Measurements from ENCODE around the gene PNKD. TPM values are rescaled to one million over a fixed set of nuclear protein-coding genes. Genes with fewer than 3 reads are reported as not detected.

PNKD gene
- total RNA-seq, 1 donor = 53.3 TPM

DNA sequence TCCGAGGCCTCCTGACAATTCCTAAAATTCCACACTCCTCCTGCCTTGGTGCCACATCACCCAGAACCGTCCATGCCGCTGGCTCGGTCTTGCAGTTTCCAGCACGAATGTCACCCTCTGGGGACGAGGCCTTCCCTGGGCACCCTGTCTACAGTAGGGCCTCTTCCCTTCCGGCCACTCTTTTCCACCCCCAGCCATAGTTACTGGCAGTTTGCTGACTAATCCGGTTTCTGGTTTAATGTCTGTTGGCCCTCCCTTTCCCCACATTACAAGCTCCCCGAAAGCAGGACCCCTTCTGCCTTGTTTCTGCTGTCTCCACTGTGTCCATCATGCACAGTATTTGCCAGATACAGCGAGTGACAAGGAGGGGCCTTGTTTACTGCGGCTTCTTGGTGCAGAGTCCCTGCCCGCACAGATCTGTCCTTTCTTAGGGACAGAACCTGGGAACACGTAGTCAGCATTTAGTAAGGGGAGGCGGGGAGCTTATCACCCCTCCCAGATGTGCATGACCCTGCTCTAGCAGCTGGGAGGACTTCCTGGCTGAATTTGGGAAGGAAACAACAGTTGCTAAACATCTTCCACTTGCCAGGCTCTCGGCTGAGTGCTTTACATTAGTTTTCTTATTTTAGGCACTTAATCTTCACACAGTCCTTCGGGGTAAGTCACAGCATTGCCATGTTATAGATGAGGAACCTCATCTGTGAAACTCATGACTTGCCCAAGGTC lies 62.8 kb downstream of the PNKD start:
- DNase-seq (ENCODE audit: low read depth in 2 of 3, low spot score in 2 of 3) = peak in 2 of 3 donors; percentile 82 to 90

DNA sequence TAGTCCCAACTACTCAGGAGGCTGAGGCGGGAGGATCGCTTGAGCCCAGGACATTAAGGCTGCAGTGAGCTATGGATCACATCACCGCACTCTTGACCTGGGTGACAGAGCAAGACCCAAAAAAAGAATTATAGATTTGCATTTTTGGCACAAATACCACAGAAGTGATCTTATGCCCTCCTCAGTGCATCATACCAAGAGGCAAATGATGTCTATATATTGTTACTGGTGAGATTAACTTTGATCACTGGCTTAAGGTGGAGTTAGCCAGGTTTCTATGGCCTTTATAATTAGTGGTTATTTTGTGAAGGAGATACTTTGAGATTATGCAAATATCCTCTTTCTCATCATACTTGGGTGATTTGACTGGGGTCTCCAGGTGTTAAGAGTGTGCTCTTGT lies 64.2 kb downstream of the PNKD start:
- DNase-seq (ENCODE audit: low read depth in 2 of 3, low spot score in 2 of 3) = no peak

GRCh38 chr2:218340656-218341055 lies 70.3 kb downstream of the PNKD start:
- DNase-seq (ENCODE audit: low read depth in 2 of 3, low spot score in 2 of 3) = no peak

GRCh38 chr2:218341381-218341780 lies 71.1 kb downstream of the PNKD start:
- no peak for DNase-seq (ENCODE audit: low read depth in 2 of 3, low spot score in 2 of 3)

- no peak for DNase-seq (ENCODE audit: low read depth in 2 of 3, low spot score in 2 of 3)
Observed at GRCh38 chr2:218342837-218343236, 72.5 kb downstream of the PNKD start.

- DNase-seq (ENCODE audit: low read depth in 2 of 3, low spot score in 2 of 3) = no peak
Observed at GRCh38 chr2:218343591-218343990, 73.3 kb downstream of the PNKD start.

DNA sequence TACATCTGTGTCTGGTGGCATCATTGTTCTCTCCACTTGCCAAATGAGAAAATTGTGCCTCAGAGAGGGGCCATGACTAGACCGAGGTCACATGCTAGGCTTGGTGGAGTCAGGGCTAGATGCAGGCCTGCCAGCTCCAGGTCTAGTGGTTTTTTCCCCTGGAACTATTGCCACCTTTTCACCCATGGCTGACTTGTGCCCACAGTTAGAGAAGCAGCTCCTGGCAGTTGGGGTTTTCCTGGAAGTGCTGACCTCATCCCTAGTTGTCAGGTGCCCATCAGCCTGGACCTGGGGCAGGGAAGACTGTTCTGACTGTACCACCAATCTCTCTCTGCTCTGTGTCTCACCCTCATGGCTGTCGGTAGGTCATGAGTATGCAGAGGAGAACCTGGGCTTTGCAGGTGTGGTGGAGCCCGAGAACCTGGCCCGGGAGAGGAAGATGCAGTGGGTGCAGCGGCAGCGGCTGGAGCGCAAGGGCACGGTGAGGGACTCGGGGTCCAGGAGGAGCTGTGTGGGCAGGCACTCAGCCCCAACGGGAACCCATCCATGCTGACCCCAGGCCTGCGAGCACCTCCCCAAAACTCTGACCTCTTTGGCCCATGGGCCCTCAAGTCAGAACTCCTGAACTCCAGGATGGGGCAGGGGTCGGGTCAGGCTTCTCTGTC lies 73.9 kb downstream of the PNKD start:
- no peak for DNase-seq (ENCODE audit: low read depth in 2 of 3, low spot score in 2 of 3)

DNA sequence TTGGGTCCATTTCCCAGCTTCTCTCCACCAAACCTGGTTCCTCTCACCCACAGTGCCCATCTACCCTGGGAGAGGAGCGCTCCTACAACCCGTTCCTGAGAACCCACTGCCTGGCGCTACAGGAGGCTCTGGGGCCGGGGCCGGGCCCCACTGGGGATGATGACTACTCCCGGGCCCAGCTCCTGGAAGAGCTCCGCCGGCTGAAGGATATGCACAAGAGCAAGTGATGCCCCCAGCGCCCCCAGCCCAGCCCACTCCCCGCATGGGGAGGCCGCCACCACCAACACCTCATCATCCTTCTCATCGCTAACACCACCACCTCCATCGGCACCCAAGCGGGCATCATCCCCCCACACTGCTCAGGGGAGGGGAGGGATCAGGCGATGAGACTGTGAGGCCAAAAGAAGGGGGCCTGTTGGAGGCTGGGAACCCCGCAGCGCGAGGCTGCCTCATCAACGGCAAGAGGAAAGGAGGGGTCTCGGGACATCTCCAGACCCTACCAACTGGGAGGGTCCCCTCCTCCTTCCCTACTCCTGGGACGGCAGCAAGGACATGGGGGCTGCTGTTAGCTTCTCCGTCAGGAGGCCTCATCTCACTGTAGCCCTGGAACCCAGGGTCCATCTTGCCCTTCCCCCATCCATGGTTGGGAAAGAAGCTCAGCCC lies 74.6 kb downstream of the PNKD start:
- no peak for DNase-seq (ENCODE audit: low read depth in 2 of 3, low spot score in 2 of 3)

- no peak for DNase-seq (ENCODE audit: low read depth in 2 of 3, low spot score in 2 of 3)
Observed at GRCh38 chr2:218345491-218346236, 75.3 kb downstream of the PNKD start.

DNA sequence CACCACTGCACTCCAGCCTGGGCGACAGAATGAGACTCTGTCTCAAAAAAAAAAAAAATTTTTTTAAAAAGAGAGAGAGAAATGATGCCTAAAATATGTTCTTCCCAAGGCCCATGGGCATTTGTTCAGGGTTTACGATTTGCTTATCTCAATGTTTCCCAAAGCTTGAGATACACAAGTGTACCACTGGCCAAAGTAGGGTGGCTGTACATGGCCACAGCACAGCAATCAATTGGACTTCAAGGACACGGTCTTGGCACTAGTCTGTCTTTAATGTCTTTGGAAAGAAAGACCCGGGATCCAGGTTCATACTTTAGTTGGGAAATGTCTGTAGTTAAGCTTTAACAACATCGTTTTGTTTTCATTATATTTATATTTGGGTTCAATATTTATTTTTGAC lies 76.9 kb downstream of the PNKD start:
- no peak for DNase-seq (ENCODE audit: low read depth in 2 of 3, low spot score in 2 of 3)

DNA sequence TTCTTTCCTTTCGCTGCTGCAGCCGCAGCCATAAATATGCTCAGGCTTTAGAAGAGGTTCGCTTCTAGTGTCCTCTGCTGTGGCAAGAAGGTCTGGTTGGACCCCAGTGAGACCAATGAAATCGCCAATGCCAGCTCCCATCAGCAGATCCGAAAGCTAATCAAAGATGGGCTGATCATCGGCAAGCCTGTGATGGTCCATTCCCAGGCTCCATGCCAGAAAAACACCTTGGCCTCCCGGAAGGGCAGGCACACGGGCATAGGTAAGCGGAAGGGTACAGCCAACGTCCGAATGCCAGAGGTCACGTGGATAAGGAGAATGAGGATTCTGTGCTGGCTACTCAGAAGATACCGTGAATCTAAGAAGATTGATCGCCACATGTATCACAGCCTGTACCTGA lies 83.7 kb downstream of the PNKD start:
- no peak for DNase-seq (ENCODE audit: low read depth in 2 of 3, low spot score in 2 of 3)

DNA sequence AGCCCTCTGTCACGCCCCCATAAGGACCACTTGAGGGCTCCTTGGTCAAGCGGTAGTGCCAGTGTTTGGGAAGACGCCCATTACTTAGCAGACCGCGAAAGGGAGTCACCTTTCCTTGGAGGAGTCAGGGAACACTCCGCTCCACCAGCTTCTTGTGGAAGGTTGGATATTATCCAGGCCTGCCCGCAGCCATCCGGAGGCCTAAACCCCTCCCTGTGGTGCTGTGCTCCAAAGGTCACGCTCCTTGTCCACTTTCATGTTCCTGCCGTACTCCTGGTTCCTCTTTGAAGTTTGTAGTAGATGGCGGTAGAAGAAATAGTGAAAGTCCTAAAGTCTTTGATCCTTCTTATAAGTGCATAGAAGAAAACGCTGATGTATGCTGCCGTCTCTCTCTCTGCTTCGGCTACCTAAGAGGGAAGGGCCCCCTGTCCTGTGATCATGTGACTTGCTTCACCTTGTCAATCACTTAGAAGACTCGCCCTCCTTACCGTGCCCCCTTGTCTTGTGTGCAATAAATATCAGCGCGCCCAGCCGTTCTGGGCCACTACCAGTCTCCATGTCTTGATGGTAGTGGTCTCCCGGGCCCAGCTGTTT lies 84.6 kb downstream of the PNKD start:
- DNase-seq (ENCODE audit: low read depth in 2 of 3, low spot score in 2 of 3) = no peak

GRCh38 chr2:218357236-218358177 lies 87.2 kb downstream of the PNKD start:
- no peak for DNase-seq (ENCODE audit: low read depth in 2 of 3, low spot score in 2 of 3)

- DNase-seq (ENCODE audit: low read depth in 2 of 3, low spot score in 2 of 3) = no peak
Observed at GRCh38 chr2:218360453-218360852, 90.1 kb downstream of the PNKD start.

GRCh38 chr2:218362606-218363005 lies 92.3 kb downstream of the PNKD start:
- DNase-seq (ENCODE audit: low read depth in 2 of 3, low spot score in 2 of 3) = no peak

- DNase-seq (ENCODE audit: low read depth in 2 of 3, low spot score in 2 of 3) = no peak
Observed at GRCh38 chr2:218363736-218364135, 93.4 kb downstream of the PNKD start.

- no peak for DNase-seq (ENCODE audit: low read depth in 2 of 3, low spot score in 2 of 3)
Observed at GRCh38 chr2:218364196-218364595, 93.9 kb downstream of the PNKD start.

- no peak for DNase-seq (ENCODE audit: low read depth in 2 of 3, low spot score in 2 of 3)
Observed at GRCh38 chr2:218366621-218367414, 96.5 kb downstream of the PNKD start.
